GM19239 (cell line): ENCODE data around the gene ATMIN.
A peak's percentile ranks its signal among the peaks of the same experiment; 100 is the strongest.

Experiments
- DNase-seq: peaks from one replicate; pipeline ENCODE4 v3.0.0; 2011; ENCODE audit warnings: low spot score; ENCODE audit not compliant: insufficient read length
- FAIRE-seq: peaks from 2 replicates; lab custom pipeline; 2011; peaks lifted over from hg19 to GRCh38; lab: Jason Lieb, UNC

Gene ATMIN, protein sequence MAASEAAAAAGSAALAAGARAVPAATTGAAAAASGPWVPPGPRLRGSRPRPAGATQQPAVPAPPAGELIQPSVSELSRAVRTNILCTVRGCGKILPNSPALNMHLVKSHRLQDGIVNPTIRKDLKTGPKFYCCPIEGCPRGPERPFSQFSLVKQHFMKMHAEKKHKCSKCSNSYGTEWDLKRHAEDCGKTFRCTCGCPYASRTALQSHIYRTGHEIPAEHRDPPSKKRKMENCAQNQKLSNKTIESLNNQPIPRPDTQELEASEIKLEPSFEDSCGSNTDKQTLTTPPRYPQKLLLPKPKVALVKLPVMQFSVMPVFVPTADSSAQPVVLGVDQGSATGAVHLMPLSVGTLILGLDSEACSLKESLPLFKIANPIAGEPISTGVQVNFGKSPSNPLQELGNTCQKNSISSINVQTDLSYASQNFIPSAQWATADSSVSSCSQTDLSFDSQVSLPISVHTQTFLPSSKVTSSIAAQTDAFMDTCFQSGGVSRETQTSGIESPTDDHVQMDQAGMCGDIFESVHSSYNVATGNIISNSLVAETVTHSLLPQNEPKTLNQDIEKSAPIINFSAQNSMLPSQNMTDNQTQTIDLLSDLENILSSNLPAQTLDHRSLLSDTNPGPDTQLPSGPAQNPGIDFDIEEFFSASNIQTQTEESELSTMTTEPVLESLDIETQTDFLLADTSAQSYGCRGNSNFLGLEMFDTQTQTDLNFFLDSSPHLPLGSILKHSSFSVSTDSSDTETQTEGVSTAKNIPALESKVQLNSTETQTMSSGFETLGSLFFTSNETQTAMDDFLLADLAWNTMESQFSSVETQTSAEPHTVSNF

DNA sequence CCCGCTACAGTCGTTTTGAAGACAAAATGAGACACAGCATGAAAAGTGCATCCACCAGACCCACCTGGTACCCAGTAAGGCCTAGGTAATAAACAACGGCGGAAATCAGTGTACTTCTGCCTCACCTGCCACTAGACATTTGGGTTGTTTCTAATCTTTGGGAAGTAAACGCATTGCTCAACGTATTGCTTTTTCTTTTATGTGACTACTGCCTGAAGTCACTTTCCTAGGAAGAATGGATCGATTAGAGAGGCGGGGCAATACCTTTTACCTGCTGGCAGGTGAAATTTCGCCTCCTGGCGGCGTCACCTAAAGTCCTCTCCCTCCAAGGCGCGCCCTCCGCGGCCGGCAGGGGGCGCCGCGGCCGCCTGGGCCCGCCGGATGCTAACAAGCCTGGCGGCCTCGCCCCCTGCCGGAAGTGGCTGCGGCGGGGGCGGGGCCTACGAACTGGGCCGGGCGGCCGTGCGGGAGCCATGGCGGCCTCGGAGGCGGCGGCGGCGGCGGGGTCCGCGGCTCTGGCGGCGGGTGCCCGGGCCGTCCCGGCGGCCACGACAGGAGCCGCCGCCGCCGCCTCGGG, at the start of gene ATMIN:
Gene ATMIN (plus strand): TSS at position 445 of the 577 bp plus-strand sequence. CDS start 29 bp downstream, at position 474.
- FAIRE-seq (peak; percentile 4), DNase-seq (peak; percentile 99)

DNA sequence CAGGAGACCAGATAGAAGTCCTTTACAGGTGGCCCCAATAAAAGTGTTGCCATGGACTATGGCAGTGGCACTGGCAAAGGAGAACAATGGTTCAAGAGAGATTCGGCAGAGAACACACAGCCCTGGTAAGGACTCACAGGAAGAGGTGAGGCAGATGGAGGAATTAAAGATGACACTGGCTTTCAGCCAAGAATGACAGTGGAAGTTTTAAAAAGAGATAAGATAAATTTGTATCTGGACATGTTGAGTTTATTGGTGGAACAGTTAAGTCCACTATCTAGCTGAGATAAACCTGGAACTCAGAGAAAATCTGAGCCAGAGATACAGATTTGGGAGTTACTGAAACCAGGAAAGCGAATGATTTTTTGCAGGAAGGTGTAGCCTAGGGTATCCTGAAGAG, 49.1 kb upstream of the ATMIN start:
- DNase-seq (no peak), FAIRE-seq (no peak)

DNA sequence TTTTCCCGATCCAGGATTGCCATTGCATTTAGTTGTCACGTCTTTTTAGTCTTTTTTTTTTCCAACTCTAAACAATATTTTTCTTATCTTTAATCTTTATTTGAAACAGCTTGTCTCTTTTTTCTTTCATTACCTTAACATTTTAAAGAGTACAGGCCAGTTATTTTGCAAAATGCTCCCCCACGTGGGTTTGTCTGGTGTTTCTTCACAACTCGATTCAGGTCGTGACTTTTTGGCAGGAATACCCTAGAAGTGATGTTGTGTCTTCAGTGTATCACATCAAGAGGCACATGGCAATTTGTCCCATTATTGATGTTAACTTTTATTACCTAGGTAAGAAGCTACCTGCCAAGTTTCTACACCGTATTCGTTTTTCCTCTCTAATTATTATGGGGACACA, 46.9 kb upstream of the ATMIN start:
- DNase-seq = no peak
- no peak for FAIRE-seq

GRCh38 chr16:80989801-80990200, 45.8 kb upstream of the ATMIN start:
- DNase-seq (no peak), FAIRE-seq (no peak)

DNA sequence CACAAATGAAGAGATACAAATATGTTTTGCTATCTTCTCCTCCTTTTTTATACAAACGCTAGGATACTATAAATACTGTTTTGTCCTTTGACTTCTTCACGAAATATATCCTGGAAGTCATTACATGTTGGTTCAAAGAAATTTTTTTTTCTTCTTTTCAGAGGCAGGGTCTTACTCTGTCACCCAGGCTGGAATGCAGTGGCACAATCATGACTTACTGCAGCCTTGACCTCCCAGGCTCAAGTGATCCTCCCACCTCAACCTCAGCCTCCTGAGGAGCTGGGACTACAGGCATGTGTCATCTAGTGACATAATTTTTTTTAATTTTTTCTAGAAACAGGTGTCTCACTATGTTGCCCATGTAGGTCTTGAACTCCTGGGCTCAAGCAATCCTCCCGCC, 45.1 kb upstream of the ATMIN start:
- DNase-seq = no peak
- no peak for FAIRE-seq

DNA sequence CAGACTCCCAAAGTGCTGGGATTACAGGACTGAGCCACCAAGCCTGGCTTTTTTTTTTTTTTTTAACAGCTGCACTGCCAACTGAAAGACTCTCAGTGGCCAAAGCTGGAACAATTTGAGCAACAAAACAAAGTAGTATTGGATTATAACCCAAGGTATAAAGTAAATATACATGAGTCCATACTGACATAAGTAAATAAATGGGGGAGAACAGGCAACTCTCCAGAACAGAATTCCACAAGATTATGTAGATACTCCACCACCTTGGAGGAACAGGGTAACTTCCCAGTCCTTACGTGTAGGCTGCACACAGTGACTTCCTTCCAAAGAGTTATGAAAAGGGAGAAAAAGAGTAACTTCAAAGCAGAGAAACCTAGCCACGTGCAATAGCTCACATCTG, 44.7 kb upstream of the ATMIN start:
- FAIRE-seq (no peak), DNase-seq (no peak)

DNA sequence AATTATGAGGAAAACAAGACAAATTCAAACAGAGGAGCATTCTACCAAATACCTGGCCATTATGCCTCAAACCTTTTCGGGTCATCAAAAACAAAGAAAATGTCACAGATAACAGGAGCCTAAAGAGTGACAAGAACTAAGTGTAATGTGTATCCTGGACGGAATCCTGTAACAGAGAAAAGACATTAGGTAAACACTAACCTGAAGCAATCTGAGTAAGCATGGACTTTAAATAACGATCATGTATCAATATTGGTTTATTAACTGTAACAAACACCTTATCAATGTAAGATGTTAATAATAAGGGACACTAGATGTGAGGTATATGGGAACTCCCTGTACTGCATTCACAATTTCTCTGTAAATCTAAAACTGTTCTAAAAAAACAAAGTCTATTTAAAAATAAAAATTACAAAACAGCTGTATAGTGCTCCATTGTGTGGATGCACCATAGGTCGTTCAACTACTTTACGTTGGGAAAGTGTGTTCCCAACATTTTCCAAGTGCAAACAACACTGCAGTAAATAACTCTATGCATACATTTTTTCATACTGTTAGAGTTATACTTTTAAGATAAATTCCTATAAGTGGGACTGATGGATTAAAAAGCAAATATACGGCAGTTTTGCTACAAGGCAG, 43.7 kb upstream of the ATMIN start:
- DNase-seq = no peak
- FAIRE-seq = no peak

GRCh38 chr16:80992676-80993293, 42.9 kb upstream of the ATMIN start:
- DNase-seq (no peak), FAIRE-seq (no peak)

DNA sequence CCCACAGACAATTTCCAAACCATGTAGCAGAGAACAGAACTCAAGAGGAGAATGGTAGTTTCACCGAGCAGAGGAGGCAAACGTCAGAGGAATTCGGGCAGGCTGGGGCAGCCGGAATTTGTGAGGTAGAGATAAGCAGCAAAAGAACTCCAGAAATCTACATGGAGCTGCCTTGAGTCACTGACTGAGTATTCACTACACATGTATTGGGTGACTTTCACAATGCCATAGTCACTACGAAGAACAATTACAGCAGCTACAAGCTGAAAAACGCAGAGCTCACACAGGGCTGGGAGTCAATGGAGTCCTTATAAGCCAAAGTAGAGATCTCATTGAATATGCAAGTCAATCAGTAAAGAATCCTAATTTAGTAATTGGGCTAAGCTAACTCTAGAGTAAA, 42.3 kb upstream of the ATMIN start:
- no peak for DNase-seq

DNA sequence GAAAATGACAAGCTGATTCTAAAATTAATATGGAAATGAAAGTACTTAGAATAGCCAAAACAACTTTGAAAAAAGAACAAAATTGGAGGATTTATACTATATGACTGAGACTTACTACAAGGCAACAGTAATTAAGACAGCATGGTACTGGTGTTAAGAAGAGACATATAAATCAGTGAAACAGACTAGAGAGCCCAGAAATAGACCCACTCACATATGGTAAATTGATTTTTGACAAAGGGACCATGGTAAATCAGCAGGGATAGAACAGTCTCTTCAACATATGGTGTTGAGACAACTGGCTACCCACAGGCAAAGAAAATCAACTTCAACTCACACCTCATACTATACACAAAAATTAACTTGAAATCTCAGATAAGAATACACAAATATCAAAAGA, 41.8 kb upstream of the ATMIN start:
- FAIRE-seq (no peak), DNase-seq (no peak)

More for the DNA sequence above, 42.3 kb upstream of the ATMIN start:
- FAIRE-seq = no peak

DNA sequence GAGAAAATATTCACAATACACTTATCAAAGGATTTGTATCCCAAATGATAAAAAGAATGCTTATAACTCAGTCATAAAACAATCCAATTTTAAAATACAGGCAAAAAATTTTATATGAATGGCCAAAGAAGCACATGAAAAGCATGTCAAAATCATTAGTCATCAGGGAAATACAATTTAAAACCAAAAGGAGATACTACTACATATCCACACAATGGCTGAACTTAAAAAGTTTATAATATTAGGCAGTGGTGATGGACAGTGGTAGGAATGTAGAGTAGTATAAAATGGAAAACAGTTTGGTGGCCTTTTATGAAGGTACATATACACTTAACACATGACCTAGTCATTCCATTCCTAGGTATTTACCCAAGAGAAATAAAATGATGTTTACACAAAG, 41.2 kb upstream of the ATMIN start:
- no peak for DNase-seq
- FAIRE-seq = no peak

GRCh38 chr16:80996688-80997138, 38.9 kb upstream of the ATMIN start:
- FAIRE-seq (peak; percentile 4), DNase-seq (no peak)

GRCh38 chr16:80997139-80997798, 38.4 kb upstream of the ATMIN start:
- peak; percentile 89 for FAIRE-seq

DNA sequence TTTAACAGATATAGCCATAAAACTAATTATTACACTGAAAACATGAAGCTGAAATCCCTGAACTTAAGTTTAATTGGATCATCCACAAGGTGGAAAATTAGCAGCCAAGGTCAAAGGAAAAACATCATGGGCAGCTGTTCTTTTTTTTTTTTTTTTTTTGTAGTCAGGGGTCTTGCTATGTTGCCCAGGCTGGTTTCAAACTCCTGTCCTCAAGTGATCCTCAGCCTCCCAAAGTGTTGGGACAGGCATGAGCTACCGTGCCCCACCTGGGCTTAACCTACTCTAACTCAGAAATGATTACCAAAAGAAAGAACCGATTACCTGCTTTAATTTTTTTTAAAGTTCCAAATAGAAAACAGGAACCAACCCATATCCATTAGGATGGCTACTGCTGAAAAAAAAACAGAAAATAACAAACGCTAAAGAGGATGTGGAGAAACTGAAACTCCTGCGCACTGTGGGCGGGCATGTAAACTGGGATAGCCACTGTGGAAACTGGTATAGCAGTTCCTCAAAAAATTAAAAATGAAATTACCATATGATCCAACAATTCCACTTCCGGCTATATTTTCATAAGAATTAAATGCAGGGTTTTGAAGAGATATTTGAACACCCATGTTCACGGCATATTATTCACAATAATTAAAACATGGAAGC, 37.5 kb upstream of the ATMIN start:
- DNase-seq (no peak), FAIRE-seq (no peak)

More at GRCh38 chr16:80997139-80997798, 38.4 kb upstream of the ATMIN start:
- DNase-seq = peak; percentile 8

- no peak for DNase-seq
- FAIRE-seq = no peak
These were observed 34.8 kb upstream of the ATMIN start for GRCh38 chr16:81000873-81001272.

- DNase-seq (no peak), FAIRE-seq (no peak)
These were observed 34.3 kb upstream of the ATMIN start for GRCh38 chr16:81001330-81001729.

DNA sequence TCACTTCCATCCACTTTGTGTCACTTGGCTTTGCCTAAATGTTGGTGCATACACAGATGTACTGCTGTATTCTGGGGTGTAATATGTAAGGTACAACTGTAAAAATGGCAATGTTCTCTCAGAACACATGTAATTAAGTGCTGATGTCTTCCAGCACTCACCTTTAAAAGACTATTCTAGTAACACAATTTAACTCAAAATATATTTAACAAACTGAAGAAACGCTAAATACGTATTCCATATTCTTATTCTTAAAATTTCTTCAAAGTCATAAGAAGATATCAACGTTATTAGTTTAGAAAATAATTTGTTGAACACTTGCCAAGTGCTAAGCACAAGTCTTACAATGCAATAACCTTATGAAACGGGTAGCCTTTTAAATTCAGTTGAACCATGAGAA, 32.6 kb upstream of the ATMIN start:
- FAIRE-seq (no peak), DNase-seq (no peak)

DNA sequence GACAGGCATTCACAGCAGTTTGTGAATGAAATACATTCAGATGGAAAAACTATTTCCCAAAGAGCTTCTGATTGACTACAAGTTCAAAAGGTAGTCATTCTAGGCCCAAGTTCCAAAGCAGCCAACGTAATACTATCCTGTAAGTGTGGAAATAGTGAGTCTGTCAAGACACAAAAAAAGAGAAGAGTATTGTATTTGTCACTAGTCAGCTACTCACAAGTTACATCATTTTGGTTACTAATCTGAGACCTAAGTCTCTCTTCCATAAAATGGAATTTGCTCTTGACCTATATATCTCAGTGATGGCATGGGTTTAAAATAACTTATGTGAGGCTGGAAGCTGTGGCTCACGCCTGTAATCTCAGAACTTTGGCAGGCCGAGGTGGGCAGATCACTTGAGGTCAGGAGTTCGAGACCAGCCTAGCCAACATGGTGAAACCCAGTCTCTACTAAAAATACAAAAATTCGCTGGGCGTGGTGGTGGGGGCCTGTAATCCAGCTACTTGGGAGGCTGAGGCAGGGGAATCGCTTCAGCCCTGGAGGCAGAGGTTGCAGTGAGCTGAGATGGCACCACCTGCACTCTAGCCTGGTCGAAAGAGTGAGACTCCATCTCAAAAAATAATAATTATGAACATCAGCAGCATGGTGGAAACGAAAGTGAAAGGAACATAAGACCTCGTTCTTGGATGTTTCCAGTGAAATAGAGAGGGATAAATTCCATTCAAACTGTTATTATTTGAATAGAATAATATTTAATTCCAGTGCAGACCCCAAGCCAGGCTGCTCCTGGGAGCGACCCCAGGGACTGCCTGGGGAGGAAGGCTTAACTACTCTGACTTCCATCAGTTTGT, 31.8 kb upstream of the ATMIN start:
- DNase-seq = no peak
- FAIRE-seq = no peak
